ENCODE measurements around the gene CHRNA5.

The CHRNA5 gene

DNA sequence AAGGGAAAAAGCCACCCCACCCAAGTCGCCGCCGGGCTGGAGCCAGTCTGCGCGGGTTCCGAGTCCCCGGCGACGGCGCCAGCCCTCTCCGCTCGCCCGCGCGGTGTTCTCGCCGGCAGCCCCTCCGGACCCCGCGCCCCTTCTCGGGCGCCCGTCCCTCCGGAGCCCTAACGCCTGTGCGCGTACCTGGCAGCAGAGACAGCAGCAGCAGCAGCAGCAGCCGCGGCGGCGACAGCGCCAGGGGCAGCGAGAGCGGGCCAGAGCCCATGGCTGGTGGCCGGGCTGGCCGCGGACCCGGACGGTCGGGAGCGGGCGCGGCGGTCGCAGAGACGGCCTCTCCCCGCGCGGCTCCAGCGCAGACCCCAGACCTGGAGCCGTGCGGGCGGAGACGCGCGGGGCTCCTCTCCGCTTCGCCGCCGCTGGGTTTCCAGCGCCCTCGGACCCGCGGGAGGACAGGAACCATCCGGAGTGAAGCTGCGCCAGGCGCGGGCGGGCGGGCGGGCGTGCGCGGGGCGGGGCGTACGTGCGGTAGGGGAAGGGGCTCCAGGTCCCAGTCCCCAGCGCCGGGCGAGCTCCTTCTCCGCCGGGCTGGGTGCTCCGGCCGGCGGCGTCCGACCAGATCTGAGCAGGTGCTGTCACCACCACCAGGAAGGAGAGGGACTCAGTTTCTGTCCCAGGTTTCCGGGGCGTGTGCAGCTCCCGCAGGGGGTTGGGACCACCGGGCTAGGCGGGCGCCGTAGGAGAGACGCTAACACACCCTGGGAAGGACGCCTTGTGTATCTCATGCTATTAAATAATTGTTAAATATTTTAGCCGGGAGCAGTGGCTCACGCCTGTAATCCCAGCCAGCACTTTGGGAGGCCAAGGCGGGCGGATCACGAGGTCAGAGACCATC lies 55.5 kb downstream of the CHRNA5 start, which contains the start of gene CHRNA3:
CHRNA3 (minus strand) TSS at position 470 of the 895 bp plus-strand sequence; CDS start at position 268, 202 bp downstream.
- DNase-seq: no peak

DNA sequence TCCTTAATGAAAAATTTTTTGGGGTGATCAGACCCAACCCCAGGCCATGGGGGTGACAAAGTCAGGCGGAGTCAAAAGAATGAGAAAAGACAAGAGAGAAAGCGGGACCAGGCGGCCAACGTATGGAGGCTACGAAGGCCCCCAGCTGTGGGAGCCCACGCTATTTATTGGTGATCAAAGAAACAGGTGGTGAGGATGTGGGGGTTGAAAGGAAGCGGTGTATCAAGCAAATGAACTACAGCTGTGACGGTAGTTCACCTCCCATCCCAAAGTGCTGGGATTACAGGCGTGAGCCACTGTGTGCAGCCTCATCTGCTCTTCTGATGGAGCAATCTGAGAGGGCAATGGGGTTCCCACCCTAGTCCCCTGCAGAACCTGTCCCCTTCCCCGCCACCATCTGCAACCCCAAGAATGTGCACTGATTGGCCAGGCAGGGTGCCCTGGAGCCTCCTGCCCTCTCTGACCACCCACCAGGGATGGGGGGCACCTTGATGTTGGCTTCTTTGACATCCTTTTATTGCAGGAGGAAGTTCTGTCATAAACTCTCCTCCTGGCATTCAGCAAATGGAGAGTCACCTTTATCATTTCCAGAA lies 56.6 kb downstream of the CHRNA5 start:
- no peak for DNase-seq

DNA sequence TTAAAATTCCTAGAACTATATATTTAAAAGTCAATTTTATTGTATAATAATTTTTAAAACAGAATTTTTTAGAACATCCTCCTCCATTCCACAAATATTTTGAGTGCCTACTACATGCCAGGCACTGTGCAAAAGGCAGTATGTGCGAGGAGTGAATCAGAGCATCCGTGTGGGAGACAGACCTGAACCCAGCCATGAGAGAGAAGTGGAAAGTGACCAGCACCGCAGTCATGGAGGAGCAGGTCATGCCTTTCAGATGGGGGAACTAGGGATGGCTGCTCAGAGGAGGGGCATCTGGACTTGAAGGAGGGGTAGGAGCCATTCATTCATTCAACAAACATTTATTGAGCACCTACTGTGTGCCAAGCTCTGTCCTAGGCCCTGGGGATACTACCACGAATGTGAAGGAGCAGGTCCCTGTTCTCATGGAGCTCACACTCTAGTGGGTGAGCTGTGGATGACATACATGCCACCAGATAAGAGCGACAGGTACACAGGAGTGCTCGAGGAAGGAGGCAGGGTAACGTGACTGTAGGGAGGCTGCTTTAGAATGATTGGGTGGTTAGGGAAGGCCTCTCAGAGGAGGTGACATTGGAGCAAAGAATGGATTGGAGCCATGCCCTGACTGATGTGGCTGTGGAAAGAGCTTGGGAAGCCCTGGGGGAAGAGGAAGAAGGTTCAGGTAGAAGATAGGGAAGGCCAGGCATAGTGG lies 58.6 kb downstream of the CHRNA5 start:
- no peak for DNase-seq

DNA sequence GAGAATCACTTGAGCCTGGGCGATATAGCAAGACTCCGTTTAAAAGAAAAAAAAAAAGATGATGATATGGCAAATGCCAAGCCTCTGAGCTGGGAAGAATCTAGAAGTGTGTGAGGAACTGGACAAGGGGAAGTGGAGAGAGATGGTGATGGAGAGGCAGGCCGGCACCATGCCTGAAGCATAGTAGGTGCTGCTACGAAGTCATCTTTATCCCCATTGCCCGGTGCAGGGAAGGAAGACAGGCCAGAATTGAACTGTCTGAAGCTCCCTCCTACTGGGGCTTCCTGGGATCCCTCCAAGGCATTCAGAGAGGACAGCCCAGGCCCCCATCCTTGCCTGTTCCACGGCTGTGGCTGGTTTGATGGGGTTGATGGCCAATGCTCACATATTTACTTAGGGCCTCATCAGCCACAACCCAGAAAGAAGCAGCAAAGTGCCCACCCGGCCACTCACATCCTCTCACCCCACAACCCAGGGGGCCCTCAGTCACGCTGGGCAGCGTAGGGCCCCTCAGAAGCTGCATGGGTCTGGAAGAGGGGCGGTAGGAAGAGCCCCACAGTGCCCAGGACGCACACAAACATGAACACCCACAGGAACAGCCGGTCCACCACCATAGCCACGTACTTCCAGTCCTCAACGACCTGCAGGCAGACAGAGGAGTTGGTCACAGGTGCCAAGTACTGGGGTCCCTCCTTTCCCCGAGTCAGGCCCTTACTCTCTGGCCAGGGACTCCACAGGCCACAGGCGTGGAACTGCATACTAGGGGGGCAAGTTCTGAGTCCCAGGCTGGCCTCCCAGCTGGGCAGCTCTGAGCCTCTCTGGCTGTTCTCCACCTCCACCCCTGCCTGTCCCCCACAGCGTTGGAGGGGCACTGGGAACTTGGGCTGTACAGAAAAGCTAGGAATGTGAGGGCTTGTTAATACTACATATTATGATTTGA lies 59.6 kb downstream of the CHRNA5 start:
- no peak for DNase-seq

DNA sequence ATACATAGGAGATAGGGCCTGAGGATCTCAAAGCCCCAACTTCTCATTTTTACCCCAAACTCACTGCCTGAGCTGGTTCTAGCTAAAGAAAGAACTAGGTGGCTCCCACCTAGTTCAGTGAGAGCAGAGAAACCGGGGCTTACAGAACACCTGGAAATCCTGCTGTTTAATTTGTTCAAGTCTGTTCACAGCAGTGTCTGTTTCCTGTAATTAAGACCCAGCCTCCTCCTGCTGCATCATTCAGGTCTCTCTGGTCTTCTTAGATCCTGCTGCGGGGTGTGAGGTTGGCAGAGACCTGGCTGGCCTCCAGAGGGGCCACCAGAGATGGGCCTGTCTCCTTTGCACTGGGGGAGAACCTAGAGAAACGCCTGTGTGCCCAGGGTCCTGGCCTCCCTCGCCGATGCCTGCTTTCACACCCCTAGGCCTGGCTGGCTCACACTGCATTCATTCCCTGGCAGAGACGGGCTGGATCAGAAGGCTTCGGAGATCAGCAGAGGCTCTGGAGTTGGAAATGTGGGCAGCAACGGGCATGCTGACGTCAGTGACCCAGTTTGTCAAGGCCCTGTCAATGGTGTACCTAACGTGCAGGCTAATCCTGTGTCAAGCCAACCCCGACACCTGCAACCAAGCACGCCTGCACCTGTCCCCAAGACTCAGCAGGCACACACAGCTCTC lies 60.4 kb downstream of the CHRNA5 start:
- no peak for DNase-seq

DNA sequence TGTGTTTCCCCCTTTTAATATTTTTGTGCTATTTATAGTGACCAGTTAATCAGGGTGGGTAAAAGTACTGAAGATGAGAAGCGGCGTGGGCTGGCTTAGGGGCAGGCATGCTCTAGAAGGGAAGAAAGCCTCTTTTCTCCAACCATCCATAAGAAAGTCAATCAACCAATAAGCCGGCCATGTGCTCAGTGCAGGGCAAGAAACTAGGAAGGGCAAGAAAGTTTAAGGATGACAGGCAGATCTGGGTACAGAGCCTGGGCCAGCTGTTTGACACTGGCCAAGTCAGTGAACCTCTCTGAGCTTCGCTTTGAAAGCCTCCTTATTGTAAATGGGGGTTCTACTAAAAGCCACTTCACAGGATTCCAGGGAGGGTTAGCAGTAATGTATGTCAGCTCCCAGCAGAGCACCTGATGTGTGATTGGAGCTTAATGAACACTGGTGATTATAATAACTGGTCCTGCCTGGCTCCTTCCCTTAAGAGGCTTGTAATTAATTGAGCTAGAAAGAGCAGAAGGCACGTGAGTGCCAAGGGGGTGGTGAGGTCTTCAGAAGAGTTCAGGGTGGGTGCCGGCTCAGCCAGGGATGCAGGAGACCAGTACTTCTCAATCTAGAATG lies 61.2 kb downstream of the CHRNA5 start:
- DNase-seq: no peak

DNA sequence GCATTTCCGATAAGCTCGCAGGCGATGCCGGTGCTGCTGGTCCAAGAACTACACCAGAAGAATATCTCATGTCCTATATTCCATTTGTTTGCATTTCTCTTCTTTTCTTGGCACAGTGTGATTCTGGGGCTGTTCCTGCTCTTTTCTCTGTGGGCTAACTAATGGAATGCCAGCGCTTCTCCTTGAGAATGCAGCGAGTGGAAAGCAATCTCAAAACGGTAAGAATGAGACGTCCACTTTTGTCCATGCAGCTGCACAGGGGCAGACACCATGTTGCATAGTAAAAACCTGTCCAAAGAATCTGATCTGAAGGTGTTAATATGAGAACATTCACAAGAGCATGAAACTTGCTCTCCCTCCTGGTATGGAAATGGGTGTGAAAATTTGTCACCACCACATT lies 62.0 kb downstream of the CHRNA5 start:
- no peak for DNase-seq

DNA sequence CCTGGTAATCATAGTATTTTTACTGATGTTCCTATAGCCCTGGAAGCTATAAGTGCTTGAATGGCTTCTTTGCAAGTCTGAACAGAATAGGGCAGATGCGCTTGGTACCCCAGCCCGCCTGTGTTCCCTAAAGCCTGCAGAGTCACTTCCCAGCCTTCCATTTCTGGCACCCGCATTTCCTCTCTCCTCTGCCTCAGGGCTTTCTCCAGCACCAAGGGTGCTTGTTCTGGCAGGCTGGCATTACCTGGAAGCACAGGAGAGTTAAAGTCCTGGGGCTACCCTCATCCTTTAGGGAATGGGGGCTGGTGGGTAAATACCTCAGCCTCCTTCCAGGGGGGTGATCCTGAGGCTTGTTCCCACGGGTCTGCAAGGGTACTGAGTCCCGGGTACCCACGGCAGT lies 62.9 kb downstream of the CHRNA5 start:
- DNase-seq: no peak

DNA sequence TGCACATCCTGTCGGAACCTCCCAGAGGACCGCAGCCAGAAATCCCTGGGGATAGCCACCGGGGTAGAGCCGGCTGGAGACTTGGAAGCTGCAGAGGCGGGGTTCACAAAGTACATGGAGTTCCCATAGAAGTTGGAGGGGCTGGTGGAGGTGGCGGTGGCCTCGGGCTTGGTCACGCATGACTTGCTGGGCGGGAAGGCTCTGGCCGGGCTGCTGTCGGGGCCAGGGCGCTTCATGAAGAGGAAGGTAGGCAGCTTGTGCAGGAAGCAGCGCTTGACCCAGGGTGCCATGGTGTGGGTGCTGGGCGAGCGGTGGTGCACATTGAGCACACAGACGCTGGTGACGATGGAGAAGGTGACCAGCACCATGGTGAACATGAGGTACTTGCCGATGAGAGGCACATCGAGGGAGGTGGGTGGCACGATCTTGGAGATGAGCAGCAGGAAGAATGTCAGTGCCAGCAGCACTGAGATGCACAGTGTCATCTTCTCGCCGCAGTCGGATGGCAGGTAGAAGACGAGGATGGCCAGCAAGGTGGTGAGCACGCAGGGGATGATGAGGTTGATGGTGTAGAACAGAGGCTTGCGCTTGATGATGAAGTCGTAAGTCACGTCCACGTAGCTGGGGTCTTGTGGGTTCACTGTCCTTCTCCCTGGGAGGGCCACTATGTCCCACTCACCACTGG lies 63.9 kb downstream of the CHRNA5 start:
- DNase-seq: no peak

DNA sequence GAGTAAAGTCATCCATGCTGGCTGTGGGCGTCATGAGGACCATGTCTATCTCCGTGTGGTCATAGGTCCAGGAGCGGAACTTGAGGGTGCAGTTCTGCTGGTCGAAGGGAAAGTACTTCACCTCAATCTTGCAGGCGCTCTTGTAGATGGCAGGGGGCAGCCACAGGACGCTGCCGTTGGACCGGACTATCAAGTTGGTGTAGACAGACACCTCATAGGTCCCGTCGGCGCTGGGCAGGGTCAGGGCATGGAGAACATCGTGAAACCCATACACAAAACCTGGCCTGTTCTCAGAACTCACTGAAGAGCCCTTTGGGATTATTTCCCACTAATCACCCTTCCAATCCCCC lies 64.4 kb downstream of the CHRNA5 start:
- DNase-seq: no peak

DNA sequence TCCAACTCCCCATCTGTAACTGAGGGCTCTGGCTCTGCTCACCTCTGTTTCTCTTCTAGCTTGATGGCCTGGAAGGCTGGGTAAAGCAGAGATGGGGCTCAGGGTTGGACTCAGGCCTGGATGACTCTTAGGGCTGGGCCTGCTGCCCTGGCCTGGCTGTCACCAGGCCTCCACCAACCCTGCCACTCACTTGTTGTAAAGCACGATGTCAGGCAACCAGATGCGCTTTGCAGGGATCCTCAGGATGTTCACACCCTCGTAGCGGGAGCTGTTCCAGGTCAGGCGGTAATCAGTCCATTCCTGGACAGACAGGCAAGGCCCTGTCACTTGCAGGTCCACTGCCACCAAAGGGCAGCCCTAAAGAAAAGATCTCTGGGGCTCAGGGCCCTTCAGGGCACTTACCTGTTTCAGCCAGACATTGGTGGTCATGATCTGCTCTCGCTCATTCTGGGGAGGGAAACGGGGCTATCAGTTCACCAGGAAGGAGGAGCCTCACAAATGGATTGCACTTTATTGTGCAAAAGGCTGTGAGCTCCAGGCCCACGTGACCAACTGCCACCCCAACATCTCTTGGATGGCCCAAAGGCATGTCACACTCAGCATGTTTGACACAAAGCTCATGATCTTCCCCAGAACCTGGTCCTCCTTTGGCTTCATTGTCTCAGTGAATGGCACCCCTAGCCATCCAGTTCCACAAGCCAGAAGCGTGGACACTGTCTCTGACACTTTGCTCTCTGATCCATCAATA lies 65.7 kb downstream of the CHRNA5 start:
- DNase-seq: no peak

DNA sequence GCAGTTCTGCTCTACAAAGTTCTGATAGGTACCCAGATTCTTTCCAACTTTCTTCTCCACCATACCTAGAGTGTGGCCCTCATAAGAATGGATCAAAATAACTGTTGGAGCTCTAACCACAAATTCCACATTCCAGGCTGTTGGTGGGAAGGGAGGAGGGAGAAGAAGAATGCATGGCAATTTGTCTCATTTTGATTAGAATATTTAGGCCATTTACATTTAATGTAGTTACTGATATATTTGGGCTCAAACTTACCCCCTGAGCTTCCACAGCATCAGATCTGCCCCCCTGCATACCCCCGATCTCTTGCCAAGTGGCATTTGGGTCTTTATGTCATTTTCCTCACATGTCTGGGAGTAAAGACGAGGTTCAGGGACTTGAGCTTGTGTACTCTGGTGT lies 68.0 kb downstream of the CHRNA5 start:
- no peak for DNase-seq

DNA sequence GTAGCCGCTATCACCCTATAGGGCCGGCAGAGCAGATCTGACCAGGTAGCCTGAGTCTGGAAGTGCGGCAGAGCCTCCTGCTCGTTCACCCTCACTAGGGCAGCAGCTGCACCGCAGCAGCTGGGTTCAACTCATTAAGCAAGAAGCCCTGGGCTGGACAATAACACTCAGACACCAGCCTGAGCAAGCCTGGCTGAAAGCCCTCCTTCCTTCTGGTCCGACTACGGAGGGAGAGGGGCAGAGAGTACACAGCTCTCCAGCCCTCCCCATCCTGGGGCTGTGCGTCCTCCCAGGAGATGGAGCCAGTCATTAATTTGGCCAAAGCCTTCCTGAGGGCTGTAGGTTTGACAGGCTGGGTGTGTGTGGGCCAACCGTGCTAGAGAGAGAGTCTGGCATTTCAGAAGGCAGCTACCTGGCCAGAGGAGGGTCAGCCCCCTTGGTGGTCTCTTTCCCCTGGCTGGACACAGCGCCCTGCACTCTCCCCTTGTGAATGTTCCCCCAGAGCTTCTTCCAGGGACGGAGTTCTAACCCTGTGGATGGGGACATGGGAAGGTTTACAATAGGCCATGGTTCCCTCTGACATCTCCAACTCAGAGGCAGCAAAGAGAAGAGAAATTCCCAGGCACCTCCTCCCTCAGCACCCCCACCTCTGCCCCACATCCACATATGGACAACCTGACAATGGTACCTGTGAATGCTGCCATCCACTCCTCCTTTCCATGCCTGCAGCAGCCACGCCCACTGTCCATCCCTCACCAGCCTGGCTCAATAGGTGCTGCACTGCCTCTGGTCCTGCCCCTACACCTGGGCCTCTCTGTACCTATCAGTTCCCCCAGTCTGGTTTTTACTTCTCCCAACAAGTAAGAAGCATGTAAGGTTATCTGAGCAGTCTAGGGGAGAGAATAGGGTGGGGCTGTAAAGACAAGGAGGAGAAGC lies 69.2 kb downstream of the CHRNA5 start:
- no peak for DNase-seq

DNA sequence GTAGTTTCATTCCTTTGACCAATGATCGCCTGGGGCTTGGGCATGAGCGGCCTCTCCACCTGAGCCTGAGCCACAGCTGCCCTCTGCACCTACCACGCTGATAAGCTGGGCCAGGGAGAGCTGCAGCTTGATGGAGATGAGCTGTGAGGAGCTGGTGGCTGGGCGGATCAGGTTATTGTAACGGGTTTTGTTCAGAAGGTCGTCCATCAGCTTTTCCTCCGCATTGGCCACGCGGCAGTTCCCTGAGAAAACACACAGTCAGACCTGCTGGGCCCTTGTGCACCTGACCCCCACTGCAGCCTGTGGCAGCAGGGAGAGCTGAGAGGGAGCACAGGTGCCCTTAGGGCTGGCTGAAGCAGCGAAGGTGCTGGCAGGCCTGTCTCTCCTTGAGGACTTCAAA lies 70.0 kb downstream of the CHRNA5 start:
- no peak for DNase-seq

DNA sequence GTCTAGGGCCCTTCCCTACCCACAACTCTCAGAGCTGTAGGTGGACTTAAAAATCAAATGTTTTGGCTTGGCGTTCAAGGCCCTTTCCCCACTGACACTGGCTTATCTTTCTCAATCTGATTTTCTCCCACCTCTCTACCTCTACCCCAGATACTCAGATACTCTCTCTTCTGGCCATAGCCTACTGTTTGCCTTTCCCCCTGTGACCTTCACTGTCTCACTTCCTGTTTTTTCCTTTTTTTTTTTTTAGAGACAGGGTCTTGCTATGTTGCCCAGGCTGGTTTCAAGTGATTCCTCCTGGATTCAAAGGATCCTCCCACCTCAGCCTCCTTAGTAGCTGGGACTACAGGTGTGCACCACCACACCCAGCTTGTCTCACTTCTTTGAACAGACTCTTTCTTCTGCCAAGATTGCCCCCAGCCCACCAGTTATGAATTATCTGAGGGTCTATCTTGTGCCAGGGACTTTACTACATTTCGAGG lies 71.1 kb downstream of the CHRNA5 start:
- DNase-seq: no peak

DNA sequence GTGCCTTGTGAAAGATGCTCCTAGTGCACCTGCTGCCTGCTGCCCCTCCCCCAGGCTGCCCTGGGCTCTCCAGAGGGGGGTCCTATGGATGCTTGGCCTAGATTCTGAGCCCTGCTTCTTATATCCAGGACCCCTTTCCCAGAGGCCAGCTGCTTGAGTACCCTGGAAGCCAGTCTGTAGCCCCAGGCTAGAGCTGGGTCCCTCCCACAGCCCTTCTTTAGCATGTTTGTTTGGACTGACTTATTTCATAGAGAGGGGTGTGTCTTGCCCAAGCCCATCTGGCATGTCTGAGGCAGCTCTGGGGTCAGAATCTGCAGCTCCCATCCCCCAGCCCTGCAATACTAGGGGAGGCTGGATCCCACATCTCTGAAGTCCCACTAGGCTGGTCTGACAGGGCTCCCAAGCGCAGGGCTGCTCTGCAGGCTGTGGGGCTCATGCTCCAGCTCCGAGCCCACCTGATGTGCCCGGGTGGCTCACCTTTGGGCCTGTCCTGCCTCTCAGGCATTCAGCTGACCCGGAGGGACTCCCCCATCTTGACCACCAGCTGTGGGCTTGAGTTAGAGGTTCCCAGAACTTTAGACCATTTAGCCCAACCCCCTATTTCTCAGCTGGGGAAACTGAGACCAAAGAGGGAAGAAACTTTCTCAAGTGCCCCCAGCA lies 72.6 kb downstream of the CHRNA5 start:
- no peak for DNase-seq

DNA sequence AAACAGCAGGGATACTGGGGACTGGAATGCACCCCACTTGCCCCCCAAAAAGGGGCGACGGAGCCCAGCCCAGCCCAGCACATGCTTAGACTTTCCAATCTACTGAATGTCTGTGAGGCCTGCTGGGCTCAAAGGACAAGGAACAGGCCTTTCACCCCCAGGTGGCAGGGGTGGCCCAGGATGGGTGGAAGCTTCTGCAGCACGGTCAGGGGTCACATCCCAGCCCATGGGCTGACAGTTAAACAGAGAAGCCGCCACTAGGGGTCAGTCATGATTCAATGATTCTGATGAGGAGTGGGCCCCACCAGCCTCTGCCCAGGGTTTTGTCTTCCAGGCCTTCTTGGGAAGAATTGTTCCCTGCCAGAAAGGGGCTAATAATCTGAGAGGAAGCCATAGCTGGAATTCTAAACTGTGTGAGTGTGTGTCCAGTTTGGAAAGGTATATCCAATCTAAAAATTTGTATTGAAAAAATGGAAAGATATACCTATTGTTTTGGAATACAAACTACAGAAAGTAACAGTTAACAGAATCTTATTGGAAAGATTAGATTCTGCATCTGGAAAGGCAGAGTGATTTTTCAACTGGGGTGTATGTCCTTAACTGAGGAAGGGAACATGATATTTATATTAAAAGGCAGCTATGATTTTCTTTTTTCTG lies 73.5 kb downstream of the CHRNA5 start:
- no peak for DNase-seq
